Fibroblast of peridontal ligament (primary cell): ENCODE measurements around the gene SATB1.
A peak's percentile ranks its signal among the peaks of the same experiment; 100 is the strongest.

ENCODE experiments used
- DNase-seq: peaks from one replicate; pipeline ENCODE4 v3.0.0-alpha.2; 2010; ENCODE audit errors: extremely low read depth

The SATB1 gene

GRCh38 chr3:18401300-18401961, 23.7 kb downstream of the SATB1 start:
- peak; percentile 45 for DNase-seq

GRCh38 chr3:18398448-18398847, 26.7 kb downstream of the SATB1 start:
- no peak for DNase-seq

GRCh38 chr3:18396428-18396827, 28.7 kb downstream of the SATB1 start:
- no peak for DNase-seq

- DNase-seq: no peak
These were observed 30.6 kb downstream of the SATB1 start for GRCh38 chr3:18394384-18394995.

- DNase-seq: peak; percentile 11
These were observed 31.2 kb downstream of the SATB1 start for GRCh38 chr3:18393906-18394305.

GRCh38 chr3:18390024-18390660, 35.0 kb downstream of the SATB1 start:
- no peak for DNase-seq

GRCh38 chr3:18389108-18389733, 35.9 kb downstream of the SATB1 start:
- peak; percentile 45 for DNase-seq

GRCh38 chr3:18386274-18386890, 38.8 kb downstream of the SATB1 start:
- no peak for DNase-seq

- no peak for DNase-seq
These were observed 39.4 kb downstream of the SATB1 start for GRCh38 chr3:18385706-18386105.

- no peak for DNase-seq
These were observed 42.3 kb downstream of the SATB1 start for GRCh38 chr3:18382760-18383369.

- no peak for DNase-seq
These were observed 45.5 kb downstream of the SATB1 start for GRCh38 chr3:18379647-18380046.

- no peak for DNase-seq
These were observed 46.9 kb downstream of the SATB1 start for GRCh38 chr3:18378218-18378617.

- peak; percentile 17 for DNase-seq
These were observed 48.5 kb downstream of the SATB1 start for GRCh38 chr3:18376682-18377081.

- no peak for DNase-seq
These were observed 52.2 kb downstream of the SATB1 start for GRCh38 chr3:18372786-18373405.

- no peak for DNase-seq
These were observed 54.5 kb downstream of the SATB1 start for GRCh38 chr3:18370672-18371071.

GRCh38 chr3:18369551-18370185, 55.5 kb downstream of the SATB1 start:
- DNase-seq: no peak

GRCh38 chr3:18366258-18366657, 58.9 kb downstream of the SATB1 start:
- DNase-seq: no peak

GRCh38 chr3:18363338-18363737, 61.8 kb downstream of the SATB1 start:
- DNase-seq: no peak

GRCh38 chr3:18357747-18358146, 67.4 kb downstream of the SATB1 start:
- DNase-seq: no peak

- DNase-seq: no peak
These were observed 69.3 kb downstream of the SATB1 start for GRCh38 chr3:18355832-18356231.

- DNase-seq: no peak
These were observed 70.4 kb downstream of the SATB1 start for GRCh38 chr3:18354701-18355100.
